ENCODE data around the gene IL37.

DNA sequence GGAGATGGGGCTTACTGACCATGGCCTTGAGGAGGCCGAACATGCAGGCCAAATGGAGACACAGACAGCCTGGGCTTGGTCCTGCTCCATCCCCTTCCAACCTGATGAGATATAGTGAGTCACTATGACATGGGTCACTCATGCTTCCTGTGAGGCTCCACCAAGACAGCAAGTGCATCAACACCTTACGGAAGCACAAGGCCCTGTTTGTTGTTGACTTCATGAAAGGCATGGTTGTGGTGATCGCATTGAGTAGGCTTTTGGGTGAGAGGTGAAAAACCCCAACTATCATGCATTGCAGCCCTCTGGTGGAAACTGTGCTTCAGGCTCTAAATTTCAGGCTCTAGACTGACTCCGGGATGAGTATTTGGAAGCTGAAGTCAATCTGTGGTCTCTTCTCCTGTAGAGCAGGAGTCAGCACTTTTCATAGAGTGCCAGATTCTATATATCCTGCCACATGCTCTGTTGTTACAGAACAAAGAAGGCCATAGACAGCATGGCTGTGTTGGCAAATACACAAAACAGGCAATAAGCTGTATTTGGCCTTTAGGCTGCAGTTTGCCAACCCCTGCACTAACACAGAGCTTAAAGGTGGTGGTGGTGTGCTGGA, 10.1 kb downstream of the IL37 start:
- no peak for TF ChIP-seq POLR2A (IDR thresholded peaks at IDR 0.05; ENCODE audit: low read depth, low read length)
- TF ChIP-seq POLR2AphosphoS5 (IDR thresholded peaks at IDR 0.05; ENCODE audit: low read depth, low read length) = no peak
- no peak for TF ChIP-seq TAF1 (IDR thresholded peaks at IDR 0.05; ENCODE audit: low read depth, low read length)
- TF ChIP-seq PAX5 (IDR thresholded peaks at IDR 0.05; ENCODE audit: insufficient read depth, low read length, severe bottlenecking) = no peak
